D341Med (cell line): Measurements from ENCODE around the gene TNFAIP1.
A peak's percentile ranks its signal among the peaks of the same experiment; 100 is the strongest.

Experiments
- DNase-seq: peaks from one replicate; pipeline ENCODE4 v3.0.0; 2012; ENCODE audit warnings: low spot score

Gene TNFAIP1

DNA sequence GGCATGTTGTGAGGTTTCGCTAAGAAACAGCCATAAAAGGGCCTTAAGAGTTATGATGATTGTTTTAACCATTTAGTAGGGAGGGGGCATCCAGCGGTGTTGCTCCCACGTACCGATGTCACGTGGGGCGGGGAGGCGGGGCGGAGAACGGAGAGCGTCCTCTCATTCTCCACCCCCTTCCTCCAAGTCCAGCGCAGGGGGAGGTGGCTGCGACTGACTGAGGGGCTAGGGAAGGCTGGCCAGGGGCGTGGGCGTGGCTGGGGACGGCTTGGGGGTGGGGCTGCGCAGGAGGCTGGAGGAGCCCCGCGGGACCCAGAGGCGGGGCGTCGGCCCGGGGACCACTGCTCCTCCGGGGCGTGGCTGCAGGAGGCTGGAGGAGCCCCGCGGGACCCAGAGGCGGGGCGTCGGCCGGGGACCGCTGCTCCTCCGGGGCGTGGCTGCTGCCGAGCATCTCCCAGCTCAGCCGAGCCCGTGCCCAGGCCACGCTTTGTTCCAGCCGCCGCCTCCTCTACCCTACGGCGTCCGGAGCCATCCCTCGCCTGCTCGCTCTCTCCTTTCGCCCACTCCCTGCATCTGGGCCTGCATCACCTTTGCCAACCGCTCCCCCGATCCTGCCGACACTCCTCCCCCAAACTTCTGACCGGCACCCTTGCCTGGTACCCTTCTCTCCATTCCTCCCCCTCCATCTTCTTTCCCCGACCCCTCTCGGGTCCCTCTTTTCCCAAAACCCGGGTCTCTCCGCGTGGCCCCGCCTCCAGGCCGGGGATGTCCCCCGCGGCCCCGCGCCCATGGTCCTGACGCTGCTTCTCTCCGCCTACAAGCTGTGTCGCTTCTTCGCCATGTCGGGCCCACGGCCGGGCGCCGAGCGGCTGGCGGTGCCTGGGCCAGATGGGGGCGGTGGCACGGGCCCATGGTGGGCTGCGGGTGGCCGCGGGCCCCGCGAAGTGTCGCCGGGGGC lies 36.0 kb downstream of the TNFAIP1 start, which contains the start of gene SARM1:
TSS of gene SARM1 (plus strand) at position 450 of the 958 bp plus-strand sequence. CDS start at position 789, 339 bp downstream.
- DNase-seq, result peak; percentile 100

DNA sequence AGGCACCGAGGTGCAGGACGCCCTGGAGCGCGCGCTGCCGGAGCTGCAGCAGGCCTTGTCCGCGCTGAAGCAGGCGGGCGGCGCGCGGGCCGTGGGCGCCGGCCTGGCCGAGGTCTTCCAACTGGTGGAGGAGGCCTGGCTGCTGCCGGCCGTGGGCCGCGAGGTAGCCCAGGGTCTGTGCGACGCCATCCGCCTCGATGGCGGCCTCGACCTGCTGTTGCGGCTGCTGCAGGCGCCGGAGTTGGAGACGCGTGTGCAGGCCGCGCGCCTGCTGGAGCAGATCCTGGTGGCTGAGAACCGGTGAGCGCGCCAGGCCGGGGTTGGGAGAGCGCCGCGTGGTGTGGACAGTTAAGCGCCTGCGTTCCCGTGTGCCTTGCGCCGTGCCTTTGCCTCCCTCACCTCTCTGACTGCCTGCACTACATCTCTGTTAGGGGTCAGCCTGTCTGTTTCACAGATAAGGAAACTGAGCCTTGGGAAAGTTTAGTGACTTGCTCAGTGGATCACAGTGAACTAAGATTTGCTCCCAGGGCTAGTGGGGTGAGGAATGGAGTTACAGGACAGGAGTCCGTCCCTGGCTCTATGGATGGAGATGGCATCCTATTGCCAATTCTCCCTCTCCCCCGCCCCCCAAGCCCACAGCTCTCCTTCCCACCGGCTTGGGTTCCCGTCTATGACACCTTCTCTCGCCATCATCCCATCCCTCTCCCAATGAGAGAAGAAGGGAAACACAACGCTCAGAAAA lies 36.8 kb downstream of the TNFAIP1 start:
- DNase-seq, result peak; percentile 86

DNA sequence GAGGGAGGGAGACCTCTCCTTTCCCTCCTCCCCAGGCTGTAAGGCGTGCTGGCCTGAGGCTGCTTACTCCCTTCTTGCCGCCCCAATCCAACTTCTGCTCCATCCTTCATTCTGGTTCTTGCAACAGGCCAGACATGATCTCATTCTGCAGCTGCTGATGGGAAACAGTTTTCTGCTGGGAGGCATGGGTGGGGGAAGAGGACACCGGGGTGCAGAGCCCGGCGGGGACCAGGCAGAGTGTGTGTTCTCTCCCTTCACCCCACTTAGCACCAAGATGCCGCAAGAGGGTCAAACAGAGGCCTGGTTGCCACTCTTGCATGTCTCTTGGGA lies 37.3 kb downstream of the TNFAIP1 start:
- peak; percentile 55 for DNase-seq

DNA sequence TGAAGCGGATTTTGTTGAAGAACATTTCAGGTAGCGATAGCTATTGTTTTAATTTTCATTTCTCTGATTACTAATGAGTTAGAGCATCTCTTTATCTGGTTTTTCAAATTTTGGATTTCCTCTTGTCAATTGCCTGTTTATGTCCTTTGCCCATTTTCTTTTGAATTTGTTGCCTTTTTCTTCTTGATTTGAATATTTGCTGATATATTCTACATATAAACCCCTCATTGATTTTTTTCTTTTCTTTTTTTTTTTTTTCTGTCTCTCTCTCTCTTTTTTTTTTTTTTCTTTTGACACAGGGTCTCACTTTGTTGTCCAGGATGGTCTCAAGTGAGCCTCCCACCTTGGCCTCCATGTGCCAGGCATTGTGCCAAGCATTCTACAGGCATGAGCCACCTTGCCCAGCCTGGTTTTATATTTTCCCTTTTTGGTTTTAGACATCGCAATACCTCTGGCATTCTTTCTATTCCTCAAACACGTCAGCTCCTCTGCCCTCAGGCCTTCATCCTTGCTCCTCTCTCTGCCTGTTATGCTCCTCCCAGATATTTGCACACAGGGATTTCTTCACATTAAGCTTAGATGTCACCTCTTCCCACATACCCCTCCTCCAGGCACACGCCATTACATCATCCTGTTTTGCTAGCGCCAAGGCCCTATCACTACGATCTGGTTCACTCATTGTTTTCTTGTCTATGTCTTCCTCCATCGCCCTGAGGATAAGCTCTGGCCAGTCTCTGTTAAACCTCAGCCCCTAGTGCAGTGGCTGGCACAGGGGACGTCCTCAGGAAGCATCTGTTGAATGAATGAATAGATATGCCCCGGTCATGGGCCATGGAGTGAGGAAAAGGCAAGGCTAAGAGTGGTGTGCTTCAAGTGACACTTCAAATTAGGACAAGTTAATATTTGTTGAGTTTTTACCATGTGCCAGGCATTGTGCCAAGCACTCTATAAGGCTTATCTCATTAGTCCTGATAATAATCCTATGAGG lies 44.5 kb downstream of the TNFAIP1 start:
- peak; percentile 54 for DNase-seq

DNA sequence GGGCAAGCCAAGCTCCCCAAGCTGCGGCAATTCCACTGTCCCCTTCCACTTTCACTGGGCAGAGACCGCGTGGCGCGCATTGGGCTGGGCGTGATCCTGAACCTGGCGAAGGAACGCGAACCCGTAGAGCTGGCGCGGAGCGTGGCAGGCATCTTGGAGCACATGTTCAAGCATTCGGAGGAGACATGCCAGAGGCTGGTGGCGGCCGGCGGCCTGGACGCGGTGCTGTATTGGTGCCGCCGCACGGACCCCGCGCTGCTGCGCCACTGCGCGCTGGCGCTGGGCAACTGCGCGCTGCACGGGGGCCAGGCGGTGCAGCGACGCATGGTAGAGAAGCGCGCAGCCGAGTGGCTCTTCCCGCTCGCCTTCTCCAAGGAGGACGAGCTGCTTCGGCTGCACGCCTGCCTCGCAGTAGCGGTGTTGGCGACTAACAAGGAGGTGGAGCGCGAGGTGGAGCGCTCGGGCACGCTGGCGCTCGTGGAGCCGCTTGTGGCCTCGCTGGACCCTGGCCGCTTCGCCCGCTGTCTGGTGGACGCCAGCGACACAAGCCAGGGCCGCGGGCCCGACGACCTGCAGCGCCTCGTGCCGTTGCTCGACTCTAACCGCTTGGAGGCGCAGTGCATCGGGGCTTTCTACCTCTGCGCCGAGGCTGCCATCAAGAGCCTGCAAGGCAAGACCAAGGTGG lies 45.7 kb downstream of the TNFAIP1 start:
- peak; percentile 47 for DNase-seq

DNA sequence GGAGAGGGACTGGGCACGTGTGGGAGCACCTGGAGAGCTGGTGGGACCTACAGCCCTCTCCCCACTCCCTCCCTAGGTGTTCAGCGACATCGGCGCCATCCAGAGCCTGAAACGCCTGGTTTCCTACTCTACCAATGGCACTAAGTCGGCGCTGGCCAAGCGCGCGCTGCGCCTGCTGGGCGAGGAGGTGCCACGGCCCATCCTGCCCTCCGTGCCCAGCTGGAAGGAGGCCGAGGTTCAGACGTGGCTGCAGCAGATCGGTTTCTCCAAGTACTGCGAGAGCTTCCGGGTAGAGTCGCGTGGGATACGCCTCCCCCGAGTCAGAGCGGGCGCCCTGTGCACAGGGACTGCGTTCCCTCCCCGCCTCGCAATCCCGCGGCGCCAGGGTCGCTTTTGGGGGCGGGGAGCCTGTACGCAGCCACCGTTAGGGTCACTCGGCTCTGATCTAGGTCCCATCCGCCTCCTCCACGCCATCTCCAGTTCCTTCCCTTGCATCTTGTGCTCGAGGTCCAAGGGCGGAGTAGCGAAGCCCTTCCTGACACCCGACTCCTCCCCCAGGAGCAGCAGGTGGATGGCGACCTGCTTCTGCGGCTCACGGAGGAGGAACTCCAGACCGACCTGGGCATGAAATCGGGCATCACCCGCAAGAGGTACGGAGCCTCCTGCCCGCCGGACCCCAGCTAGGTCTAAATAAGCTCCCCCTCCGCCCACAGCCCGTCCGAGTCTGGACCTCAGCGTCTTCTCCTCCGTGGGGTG lies 48.9 kb downstream of the TNFAIP1 start:
- peak; percentile 37 for DNase-seq

DNA sequence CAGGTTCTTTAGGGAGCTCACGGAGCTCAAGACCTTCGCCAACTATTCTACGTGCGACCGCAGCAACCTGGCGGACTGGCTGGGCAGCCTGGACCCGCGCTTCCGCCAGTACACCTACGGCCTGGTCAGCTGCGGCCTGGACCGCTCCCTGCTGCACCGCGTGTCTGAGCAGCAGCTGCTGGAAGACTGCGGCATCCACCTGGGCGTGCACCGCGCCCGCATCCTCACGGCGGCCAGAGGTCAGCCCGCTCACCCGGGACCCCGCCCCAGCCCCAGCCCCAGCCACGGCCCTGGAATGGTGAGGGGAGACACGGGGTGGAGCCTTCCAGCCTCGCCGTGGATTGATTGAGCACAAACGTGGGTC lies 49.5 kb downstream of the TNFAIP1 start:
- peak; percentile 38 for DNase-seq

DNA sequence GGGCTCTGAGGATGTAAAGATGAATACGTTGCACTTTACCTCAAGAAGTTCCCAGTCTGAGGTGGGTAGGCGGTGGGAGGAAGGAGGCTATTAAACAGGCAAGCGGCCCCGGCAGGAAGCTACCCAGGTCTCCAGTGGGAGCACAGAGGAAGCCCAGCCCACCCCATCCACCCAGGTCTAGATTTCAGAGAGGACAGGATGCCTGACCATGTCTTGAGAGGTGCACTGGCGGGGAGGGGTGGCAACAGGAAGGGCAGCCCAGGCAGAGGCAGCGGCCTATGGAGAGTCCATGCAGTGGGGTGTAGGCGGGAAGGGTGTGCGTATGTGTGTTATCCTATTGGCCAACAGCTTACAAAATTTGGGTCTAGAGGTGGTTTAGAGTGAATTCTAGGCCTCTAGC lies 49.8 kb downstream of the TNFAIP1 start:
- no peak for DNase-seq

DNA sequence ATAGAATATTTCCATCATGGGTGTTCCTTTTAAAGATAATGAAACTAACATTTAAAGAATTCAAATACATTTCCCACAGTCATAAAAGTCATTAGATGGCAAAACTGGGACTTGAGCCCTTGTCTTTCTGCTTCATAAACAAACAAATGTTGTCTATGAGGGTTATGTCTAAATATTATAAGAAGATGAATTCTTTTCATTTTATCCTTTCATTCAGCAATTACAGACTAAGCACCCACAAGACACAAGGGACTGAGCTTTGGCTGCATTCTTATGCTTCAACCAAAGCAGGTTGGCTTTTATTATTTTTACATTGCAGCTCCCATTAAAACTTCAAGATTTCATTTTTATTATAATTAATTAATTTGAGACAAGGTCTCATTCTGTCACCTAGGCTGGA lies 50.8 kb downstream of the TNFAIP1 start:
- DNase-seq, result no peak

DNA sequence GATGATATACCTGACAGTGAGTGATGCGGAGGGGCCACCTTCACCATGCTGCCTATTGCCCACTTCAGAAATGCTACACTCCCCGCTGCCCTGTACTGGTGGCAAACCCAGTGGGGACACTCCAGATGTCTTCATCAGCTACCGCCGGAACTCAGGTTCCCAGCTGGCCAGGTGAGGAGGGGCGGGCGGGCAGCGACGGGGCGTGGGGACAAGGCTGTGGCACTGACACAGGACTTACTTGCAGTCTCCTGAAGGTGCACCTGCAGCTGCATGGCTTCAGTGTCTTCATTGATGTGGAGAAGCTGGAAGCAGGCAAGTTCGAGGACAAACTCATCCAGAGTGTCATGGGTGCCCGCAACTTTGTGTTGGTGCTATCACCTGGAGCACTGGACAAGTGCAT lies 52.5 kb downstream of the TNFAIP1 start:
- DNase-seq, result peak; percentile 30

DNA sequence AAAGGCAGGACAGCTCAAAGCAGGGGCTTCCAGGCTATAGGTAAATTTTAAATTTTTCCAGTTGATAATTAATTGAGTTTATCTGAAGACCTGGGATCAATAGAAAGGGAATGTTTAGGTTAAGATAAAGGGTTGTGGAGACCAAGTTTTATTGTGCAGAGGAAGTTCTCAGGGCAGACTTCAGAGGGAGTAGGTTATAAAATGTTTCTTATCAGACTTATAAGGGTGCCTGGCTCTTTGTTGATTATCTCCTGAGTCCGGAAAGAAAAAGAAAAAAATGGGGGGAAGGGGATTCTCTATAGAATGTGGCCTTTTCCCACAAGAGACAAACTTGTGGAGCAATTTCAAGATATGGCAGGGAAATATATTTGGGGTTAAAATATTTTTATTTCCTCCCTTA lies 54.6 kb downstream of the TNFAIP1 start:
- no peak for DNase-seq

DNA sequence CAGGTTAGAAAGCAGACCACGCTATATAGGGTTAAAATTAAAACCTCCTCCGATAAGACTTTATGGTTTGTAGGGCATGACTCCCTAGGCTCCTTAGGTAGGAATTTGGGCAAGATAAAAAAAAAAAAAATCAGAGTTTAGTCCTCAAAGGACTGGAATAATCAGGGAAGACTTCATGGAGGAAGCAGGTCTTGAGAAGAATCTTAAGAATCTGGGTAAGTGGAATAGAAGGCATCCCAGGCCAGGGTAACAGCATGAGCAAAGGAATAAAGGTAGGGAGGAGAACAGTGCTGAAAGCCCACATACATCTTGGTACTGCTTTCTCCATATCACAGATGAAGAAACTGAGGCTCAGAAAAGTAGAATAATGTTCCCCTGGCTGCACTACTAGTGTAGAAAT lies 55.0 kb downstream of the TNFAIP1 start:
- DNase-seq, result no peak

DNA sequence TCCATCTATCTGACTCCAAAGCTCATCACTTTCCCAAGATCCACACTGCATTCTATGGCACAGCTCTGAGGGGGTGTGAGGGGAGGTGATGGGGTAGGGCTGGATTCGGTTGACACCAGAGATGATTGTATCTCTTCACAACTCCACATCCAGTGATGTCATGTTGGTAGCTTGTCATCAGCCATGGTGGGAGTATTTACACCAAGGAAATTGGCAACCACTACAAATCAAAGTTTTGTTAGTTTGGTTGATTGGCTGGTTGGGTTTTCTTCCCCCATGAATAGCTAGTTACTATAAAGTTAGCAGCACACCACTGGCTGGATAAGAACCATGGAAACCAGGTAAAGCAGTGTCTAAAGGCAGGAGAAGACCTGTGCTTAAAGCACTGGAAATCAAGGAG lies 55.4 kb downstream of the TNFAIP1 start:
- no peak for DNase-seq

DNA sequence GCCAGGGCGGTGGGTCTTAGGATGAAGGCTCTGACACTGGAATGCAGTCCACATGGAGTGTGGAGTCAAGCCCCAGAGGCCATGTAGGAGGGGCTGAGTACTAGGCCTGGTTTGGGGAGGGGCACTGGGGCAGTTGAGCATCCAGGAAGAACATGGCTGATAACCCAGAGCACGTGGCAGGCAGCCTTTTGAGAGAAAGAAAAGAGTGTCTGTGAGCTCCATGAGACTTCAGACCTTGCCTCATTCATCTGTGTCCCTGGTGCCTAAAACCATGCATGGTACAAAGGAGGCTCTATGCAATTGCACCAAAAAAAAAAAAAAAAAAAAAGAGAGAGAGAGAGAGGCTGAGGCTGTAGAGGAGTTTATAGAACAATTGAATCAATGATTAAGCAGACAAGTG lies 55.8 kb downstream of the TNFAIP1 start:
- DNase-seq, result peak; percentile 30

DNA sequence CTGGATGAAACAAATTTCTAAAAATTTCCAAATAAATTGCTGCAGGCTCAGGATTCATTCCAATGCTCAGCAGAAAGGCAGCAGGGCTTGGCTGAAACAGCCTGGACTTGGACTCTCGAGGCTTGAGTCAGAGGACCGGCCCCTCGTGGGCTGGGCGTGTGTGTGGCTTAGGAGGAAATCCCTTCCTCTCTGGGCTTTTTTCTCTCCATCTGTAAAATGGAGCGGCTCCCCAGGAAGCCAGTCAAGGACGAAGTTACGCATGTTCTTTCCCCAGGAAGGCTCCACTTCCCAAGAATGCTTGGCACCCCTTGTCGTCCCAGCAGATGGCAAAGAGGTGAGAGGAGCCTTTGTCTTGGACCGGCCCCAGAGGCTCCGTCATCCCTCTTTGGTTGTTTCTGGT lies 56.9 kb downstream of the TNFAIP1 start:
- peak; percentile 28 for DNase-seq

DNA sequence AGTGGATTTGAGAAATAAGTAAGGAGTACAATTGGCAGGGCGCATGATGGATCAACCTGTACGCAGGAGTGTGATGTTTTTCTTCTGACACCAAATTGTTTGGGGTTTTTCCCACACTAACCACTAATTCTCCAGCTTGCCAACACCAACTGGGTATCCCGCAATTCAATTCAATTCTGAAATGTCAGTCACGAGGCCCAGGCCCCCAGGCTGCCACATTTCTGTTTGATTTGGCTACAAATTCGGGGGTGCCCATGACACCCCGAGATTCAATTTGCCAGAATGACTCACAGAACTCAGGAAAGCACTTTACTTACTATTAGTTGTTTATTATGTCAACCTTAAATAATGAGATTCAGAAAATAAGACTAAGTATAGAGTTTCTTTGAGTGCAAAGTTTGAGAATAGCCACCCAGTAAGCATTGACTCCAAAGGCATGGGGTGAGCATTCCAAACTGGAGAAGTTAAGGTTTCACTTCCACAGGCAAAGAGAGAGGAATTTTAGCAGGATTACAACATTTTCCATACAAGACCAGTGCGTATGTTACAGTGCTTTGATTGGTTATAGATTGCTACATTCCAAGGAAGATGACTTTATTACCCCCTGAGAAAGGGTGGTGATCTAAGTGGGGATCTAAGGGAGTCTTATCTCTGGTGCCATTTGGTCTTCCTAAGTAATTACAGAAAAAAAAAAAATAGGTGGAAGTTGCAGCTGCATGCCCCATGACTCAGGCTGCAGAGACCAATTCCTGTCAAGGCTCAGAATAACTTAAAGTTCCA lies 59.0 kb downstream of the TNFAIP1 start:
- DNase-seq, result no peak

DNA sequence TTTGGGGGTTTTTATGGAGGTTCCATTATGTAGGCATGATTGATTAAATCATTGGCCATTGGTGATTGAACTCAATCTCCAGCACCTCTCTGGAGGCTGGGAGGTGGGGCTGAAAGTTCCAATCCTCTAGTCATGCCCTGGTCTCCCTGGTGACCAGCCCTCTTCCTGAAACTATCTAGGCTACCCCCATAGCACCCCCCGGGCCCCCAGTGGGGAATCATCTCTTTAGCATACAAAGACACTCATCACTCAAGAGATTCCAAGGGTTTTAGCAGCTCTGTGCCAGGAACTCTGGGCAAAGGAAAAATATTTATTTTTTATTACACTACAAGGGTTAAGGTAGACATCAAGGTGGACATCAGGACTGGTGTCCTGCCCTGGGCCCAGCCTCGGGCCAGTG lies 59.9 kb downstream of the TNFAIP1 start:
- no peak for DNase-seq

DNA sequence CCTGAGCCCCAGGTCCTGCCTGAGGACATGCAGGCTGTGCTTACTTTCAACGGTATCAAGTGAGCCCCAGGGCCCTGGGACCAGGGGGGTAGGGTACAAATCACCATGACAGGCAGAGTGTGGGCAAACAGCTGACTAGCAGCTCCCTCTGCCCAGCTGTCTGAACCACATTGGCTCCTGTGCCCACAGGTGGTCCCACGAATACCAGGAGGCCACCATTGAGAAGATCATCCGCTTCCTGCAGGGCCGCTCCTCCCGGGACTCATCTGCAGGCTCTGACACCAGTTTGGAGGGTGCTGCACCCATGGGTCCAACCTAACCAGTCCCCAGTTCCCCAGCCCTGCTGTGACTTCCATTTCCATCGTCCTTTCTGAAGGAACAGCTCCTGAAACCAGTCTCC lies 60.4 kb downstream of the TNFAIP1 start:
- no peak for DNase-seq
